HepG2 (cell line): ENCODE data around the gene ZMIZ2. TPM values are rescaled to one million over a fixed set of nuclear protein-coding genes. Genes with fewer than 3 reads are reported as not detected.

Source experiments
- ATAC-seq: fragments of 200-7000 bp; cut with Tn5 transposase; 3 replicates; pipeline ENCODE4 v1.9.1; 2020; ENCODE audit warnings: mild to moderate bottlenecking, moderate library complexity
- BruUV-seq: library from RNA; stranded (reverse); fragments of 400-500 nt; replicated peaks from 2 replicates; lab custom pipeline; 2021; lab: Mats Ljungman, UMichigan
- CTCF ChIA-PET: fragments of 300-600 bp; formaldehyde crosslinking; extraction: SDS; loops from one replicate; lab custom pipeline; 2021; ENCODE audit warnings: low total read pairs, inconsistent platforms, low intra/inter-chr PET ratio; lab: Yijun Ruan, JAX
- POLR2A ChIA-PET: fragments of 350-600 bp; sonication (Branson Sonifier 250); formaldehyde crosslinking; loops from one replicate; lab custom pipeline; 2020; ENCODE audit warnings: antibody characterized with exemption, inconsistent platforms; lab: Yijun Ruan, JAX
- DNase-seq: peaks from one replicate; pipeline ENCODE4 v3.0.0-alpha.2; 2015; ENCODE audit warnings: low spot score
- FAIRE-seq: peaks from 3 replicates; lab custom pipeline; 2011; peaks lifted over from hg19 to GRCh38; lab: Jason Lieb, UNC
- H2AFZ ChIP-seq: one replicate; pipeline ENCODE4 v1.6.1; 2011; ENCODE audit warnings: low read length, inconsistent platforms
- H3K27ac ChIP-seq: fragments of 300-600 bp; 3 replicates; pipeline ENCODE4 v1.8.0; 2011; ENCODE audit warnings: mixed run types, mild to moderate bottlenecking, mixed read lengths, low read length, inconsistent platforms; ENCODE audit not compliant: insufficient read depth; ENCODE audit errors: extremely low read length
- H3K27me3 ChIP-seq, 2 experiments: fragments of 200-600 bp in 1 of 2; 2 replicates in 1 of 2; 3 replicates in 1 of 2; pipeline versions ENCODE4 v1.6.0 to v1.8.0; 2011; ENCODE audit warnings: low read length in 2 of 2, mild to moderate bottlenecking in 2 of 2, moderate library complexity in 2 of 2, inconsistent platforms in 1 of 2; ENCODE audit not compliant: insufficient read depth in 2 of 2, control insufficient read depth in 1 of 2
- H3K36me3 ChIP-seq, 2 experiments: fragments of 200-600 bp in 1 of 2; replicated peaks in 1 of 2; 2 replicates in 1 of 2; 3 replicates in 1 of 2; pipeline versions ENCODE4 v1.5.1 to v1.8.0; 2011; ENCODE audit warnings: low read length in 2 of 2, inconsistent platforms in 1 of 2; ENCODE audit not compliant: insufficient read depth in 2 of 2, control insufficient read depth in 1 of 2
- H3K4me1 ChIP-seq: 2 replicates; pipeline ENCODE4 v1.5.1; 2012; ENCODE audit warnings: low read length, inconsistent platforms; ENCODE audit not compliant: insufficient read depth
- H3K4me2 ChIP-seq: 2 replicates; pipeline ENCODE4 v1.6.0; 2011; ENCODE audit warnings: low read depth, low read length, inconsistent platforms
- H3K4me3 ChIP-seq, 3 experiments: fragments of 200-600 bp in 1 of 3; sonication (generic), shearing (Covaris generic) in 1 of 3; replicated peaks in 1 of 3; 2 replicates each; pipeline ENCODE4 v1.5.1; 2011 to 2016; ENCODE audit warnings: low read length in 3 of 3, inconsistent platforms in 2 of 3, low read depth in 2 of 3, mild to moderate bottlenecking in 2 of 3, control low read depth in 1 of 3, mixed read lengths in 1 of 3; ENCODE audit not compliant: insufficient read depth in 1 of 3
- H3K79me2 ChIP-seq: one replicate; pipeline ENCODE4 v1.6.1; 2011; ENCODE audit warnings: low read length, inconsistent platforms; ENCODE audit not compliant: insufficient read depth
- H3K9ac ChIP-seq: 2 replicates; pipeline ENCODE4 v1.6.0; 2011; ENCODE audit warnings: mild to moderate bottlenecking, low read depth, low read length, inconsistent platforms; ENCODE audit not compliant: insufficient read depth
- H3K9me3 ChIP-seq: 2 replicates; pipeline ENCODE4 v1.5.1; 2012; ENCODE audit warnings: mild to moderate bottlenecking, low read length
- H4K20me1 ChIP-seq: 2 replicates; pipeline ENCODE4 v1.6.0; 2011; ENCODE audit warnings: inconsistent platforms, mild to moderate bottlenecking, low read length, moderate library complexity; ENCODE audit not compliant: insufficient read depth
- ARHGAP35 ChIP-seq: sonication (generic); formaldehyde crosslinking; IDR thresholded peaks from 2 replicates; pipeline ENCODE4 v1.9.0; 2022; ENCODE audit warnings: mild to moderate bottlenecking, inconsistent platforms, moderate library complexity, missing genetic modification reagents, borderline replicate concordance
- FUBP1 ChIP-seq: sonication (generic); formaldehyde crosslinking; IDR thresholded peaks from 2 replicates; pipeline ENCODE4 v1.5.1; 2020; ENCODE audit warnings: missing genetic modification reagents, mild to moderate bottlenecking, borderline replicate concordance
- IRF1 ChIP-seq: sonication (generic); formaldehyde crosslinking; IDR thresholded peaks from 2 replicates; pipeline ENCODE4 v1.4.0; 2020; ENCODE audit warnings: low read depth, mild to moderate bottlenecking, missing genetic modification reagents
- MED1 ChIP-seq: sonication (generic); formaldehyde crosslinking; IDR thresholded peaks from 2 replicates; pipeline ENCODE4 v1.4.0; 2020; ENCODE audit warnings: missing genetic modification reagents
- NRL ChIP-seq: sonication (generic); formaldehyde crosslinking; IDR thresholded peaks from 2 replicates; pipeline ENCODE4 v1.5.0; 2020; ENCODE audit warnings: missing genetic modification reagents, mild to moderate bottlenecking, moderate library complexity, borderline replicate concordance
- U2AF1 ChIP-seq: fragments of 200-400 bp; formaldehyde crosslinking; optimal IDR thresholded peaks from 2 replicates; pipeline ENCODE3; 2017; ENCODE audit warnings: mild to moderate bottlenecking, low read depth, low read length
- ZFX ChIP-seq: sonication (generic); formaldehyde crosslinking; IDR thresholded peaks from 2 replicates; pipeline ENCODE4 v1.4.0; 2020; ENCODE audit warnings: mild to moderate bottlenecking, low read depth, missing genetic modification reagents, moderate library complexity
- ZNF18 ChIP-seq: sonication (generic); formaldehyde crosslinking; IDR thresholded peaks from 2 replicates; pipeline ENCODE4 v1.8.0; 2022; ENCODE audit warnings: mild to moderate bottlenecking, missing genetic modification reagents; ENCODE audit not compliant: insufficient replicate concordance
- ZNF260 ChIP-seq: sonication (generic); formaldehyde crosslinking; IDR thresholded peaks from 2 replicates; pipeline ENCODE4 v1.4.0; 2020; ENCODE audit warnings: missing genetic modification reagents, low read depth, mild to moderate bottlenecking, borderline replicate concordance
- ZNF264 ChIP-seq: sonication (generic); formaldehyde crosslinking; IDR thresholded peaks from 2 replicates; pipeline ENCODE4 v1.4.0; 2020; ENCODE audit warnings: missing genetic modification reagents
- ZNF549 ChIP-seq: sonication (generic); formaldehyde crosslinking; IDR thresholded peaks from 2 replicates; pipeline ENCODE4 v1.5.0; 2020; ENCODE audit warnings: missing genetic modification reagents
- ZNF574 ChIP-seq: sonication (generic); formaldehyde crosslinking; IDR thresholded peaks from 2 replicates; pipeline ENCODE4 v1.4.0; 2020; ENCODE audit warnings: missing genetic modification reagents
- WGBS: methylation state at CpG from one replicate; pipeline ENCODE4 v1.1.6; 2017; ENCODE audit warnings: low lambda C conversion rate; 5-methylcytosine and 5-hydroxymethylcytosine counted together
- in situ Hi-C: cut with HindIII; loops from 2 replicates; pipeline ENCODE4 v1.10.0; 2017; ENCODE audit warnings: low pct_unique_long_range_greater_than_20kb; ENCODE audit not compliant: extremely low pct_ligation_motif_present
- intact Hi-C: fragments of 100-400 bp; cut with micrococcal nuclease; formaldehyde crosslinking; loops from one replicate; pipeline ENCODE4 v1.10.0; 2022; ENCODE audit not compliant: unreplicated experiment
- polyA plus RNA-seq, 8 experiments: library from polyadenylated mRNA; depleted of rRNA in 3 of 8; stranded (reverse) in 7 of 8; unstranded in 1 of 8; fragments of >200 nt; fragmentation: Illumina TruSeq in 4 of 8; extraction: Trizol in 4 of 8; gene quantifications; 2 replicates each; pipeline versions ENCODE4 v1.2.1 to v1.2.3, GENCODE V29; 2011 to 2016; ENCODE audit warnings: low read depth in 4 of 8, missing spikeins in 1 of 8, mixed read lengths in 1 of 8; ENCODE audit not compliant: insufficient read depth in 1 of 8
- total RNA-seq, 5 experiments: library from RNA; depleted of rRNA; stranded (reverse); fragments of >200 nt; fragmentation: Illumina TruSeq; extraction: Trizol; gene quantifications; 2 replicates each; pipeline ENCODE4 v1.2.3, GENCODE V29; 2016; ENCODE audit warnings: low read depth in 1 of 5

The ZMIZ2 gene
- total and polyA plus RNA-seq, 2 of the 13 experiments (the other 11 are each of a cell fraction or from before 2014, with no cell fraction given), result 4.9 to 7.9 TPM

- TF ChIP-seq MED1 (CRISPR knock-in tag), result no peak
- TF ChIP-seq, all 625 proteins: peak for 0
These were observed 18.7 kb downstream of the ZMIZ2 start (continued) for GRCh38 chr7:44767134-44767911.

GRCh38 chr7:44767912-44768627 lies 19.4 kb downstream of the ZMIZ2 start:
- 86% methylated on average over 4 of the region's 12 CpGs for WGBS
- in situ Hi-C loops, result loop anchor here (25.0 kb wide), 1 partner anchor 181 kb away; the partner anchor contains the start of gene TMED4
- DNase-seq, result no peak
- Histone ChIP-seq H3K4me1 (peaks cover 35% of the 10 kb centered on the region), H3K36me3 (peaks cover 27 to 40% of the 10 kb centered on the region in 2 experiments; a peak in 4 of 5 replicates), H3K79me2 (no peaks in the 10 kb centered on the region), H4K20me1 (no peaks in the 10 kb centered on the region), H2AFZ (no peak overlapping the region), H3K27ac (peak overlapping the region; percentile 12), H3K9ac (no peak overlapping the region), H3K9me3 (no peaks in the 10 kb centered on the region), H3K4me2 (peak overlapping the region; percentile 16; the same call in 1 of the 2 replicates), H3K27me3 (no peaks in the 10 kb centered on the region), H3K4me3 (no peak overlapping the region)
- intact Hi-C loops, result no loop called here
- ATAC-seq, result peak; percentile 55
- ChIA-PET CTCF (no interaction called here), POLR2A (interaction anchor here (0.9 to 1.4 kb wide), 3 partner anchors 23 to 186 kb away, joined by 3 to 4 read pairs (median 3); partner anchors contain the start of genes H2AZ2 and TMED4)
- FAIRE-seq, result no peak
- BruUV-seq, result no TSS peak
- no peak for TF ChIP-seq ARHGAP35
- TF ChIP-seq U2AF1, result no peak
- TF ChIP-seq FUBP1 (CRISPR knock-in tag), result no peak
- no peak for TF ChIP-seq ZNF549 (CRISPR knock-in tag)
- TF ChIP-seq IRF1 (CRISPR knock-in tag), result no peak
- peak; percentile 24; the same call in 1 of the 2 replicates for TF ChIP-seq ZFX (CRISPR knock-in tag)
- TF ChIP-seq ZNF260 (CRISPR knock-in tag), result no peak
- TF ChIP-seq NRL (CRISPR knock-in tag), result no peak
- 0 out of 2 replicates have a peak, but pooled peaks have one; percentile 21 for TF ChIP-seq ZNF574 (CRISPR knock-in tag)
- 0 out of 2 replicates have a peak, but pooled peaks have one; percentile 54 for TF ChIP-seq ZNF264 (CRISPR knock-in tag)
- TF ChIP-seq ZNF18 (CRISPR knock-in tag), result no peak
